Stimulated activated CD4-positive, alpha-beta T cell treated with anti-CD3 and anti-CD28 coated beads, Interleukin-12 subunit alpha, Interleukin-12 subunit beta, amount 100 ng/mL, for 24 hours (primary cell): ENCODE data around the gene WDR91.
A peak's percentile ranks its signal among the peaks of the same experiment; 100 is the strongest.
"Not testable (repeated sequence)": the region's sequence is repeated elsewhere in the genome, so short reads cannot be mapped to it uniquely, and the experiment has no call there.

Experiments
- DNase-seq, 2 experiments: peaks; one replicate each; pipeline ENCODE4 v3.0.0-alpha.2; 2020; ENCODE audit warnings: low read depth in 2 of 2

WDR91 gene

DNA sequence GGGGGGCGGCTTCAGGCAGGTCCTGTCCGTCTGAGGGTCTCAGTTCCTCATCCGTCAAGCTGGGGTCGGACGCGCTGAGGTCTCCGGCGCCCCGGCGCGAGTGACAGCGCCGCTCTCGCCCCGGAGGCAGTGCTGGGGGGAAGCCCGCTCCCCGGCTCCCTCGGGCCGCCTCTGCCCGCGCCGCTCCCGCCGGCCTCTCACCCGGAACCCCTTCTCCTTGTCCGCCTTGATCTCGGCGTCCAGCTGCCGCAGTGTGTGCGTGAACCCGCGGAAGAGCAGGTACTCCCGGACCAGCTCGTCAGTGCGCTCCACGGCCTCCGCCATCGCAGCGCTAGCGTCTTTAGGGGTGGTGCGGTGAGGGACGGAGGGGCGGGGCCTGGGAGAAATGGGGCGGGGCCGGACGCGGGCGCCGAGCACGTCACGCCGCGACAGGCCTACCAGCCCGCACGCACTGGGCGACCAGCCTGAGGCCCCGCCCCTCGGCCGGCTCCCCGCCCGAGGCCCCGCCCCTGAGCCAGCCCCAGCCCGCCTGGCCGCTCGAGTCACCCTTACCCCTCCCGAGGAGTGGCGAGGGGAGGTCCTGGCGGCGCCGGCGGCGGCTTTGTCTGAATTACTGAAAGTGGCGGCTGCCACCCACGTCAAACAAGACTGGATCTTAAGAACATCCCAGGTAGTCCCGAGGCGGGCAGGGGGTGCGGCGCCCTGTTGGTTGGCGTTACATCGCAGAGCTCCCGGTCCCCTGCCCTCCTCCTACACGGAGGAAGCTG lies at the start of gene WDR91:
WDR91 (minus strand) TSS at position 348 of the 767 bp plus-strand sequence; CDS start at position 324, 24 bp downstream.
- peak; percentile 93 to 96 for DNase-seq

DNA sequence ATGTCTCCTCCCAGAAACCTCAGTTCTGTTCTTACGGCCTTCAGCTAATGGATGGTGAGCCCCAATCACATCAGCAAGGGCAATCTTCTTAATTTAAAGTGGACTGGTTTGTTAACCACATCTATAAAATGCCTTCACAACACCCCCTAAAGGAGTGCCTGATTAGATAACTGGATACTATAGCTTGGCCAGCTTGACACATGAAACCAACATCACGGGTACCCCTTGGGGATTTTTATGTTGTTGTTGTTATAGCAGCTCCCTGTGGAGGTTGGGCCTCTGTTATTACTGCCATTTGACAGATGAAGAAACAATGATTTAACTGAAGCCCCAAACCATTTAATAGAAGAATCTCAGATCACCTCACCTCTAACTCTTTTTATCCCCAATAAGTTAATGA lies 49.1 kb upstream of the WDR91 start:
- no peak for DNase-seq

GRCh38 chr7:135259702-135260101 lies 48.4 kb upstream of the WDR91 start:
- DNase-seq, result no peak

GRCh38 chr7:135258585-135258984 lies 47.3 kb upstream of the WDR91 start:
- DNase-seq, result no peak

DNA sequence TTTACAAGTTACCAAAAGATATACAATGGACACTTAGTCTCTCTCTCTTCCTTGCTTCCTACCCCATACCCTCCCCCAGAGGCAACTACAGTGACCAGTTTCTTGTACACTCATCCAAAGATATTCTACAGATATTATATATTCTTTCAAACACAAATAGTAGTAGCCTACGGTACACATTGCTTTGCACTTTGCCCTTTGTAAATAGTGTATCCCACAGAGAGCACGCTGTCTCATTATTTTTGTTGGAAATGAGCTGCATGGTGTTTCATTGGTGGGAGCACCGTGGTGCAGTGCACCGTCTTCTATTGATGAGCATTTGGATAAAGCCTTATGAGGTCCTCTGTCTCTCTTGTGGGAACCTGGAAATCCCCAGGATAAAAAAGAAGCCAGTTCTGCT lies 46.5 kb upstream of the WDR91 start:
- DNase-seq, result no peak

- no peak for DNase-seq
Observed at GRCh38 chr7:135253851-135254771, 42.8 kb upstream of the WDR91 start.

GRCh38 chr7:135251496-135252391 lies 40.4 kb upstream of the WDR91 start:
- DNase-seq, result peak in 1 of 2 experiments; percentile 3

DNA sequence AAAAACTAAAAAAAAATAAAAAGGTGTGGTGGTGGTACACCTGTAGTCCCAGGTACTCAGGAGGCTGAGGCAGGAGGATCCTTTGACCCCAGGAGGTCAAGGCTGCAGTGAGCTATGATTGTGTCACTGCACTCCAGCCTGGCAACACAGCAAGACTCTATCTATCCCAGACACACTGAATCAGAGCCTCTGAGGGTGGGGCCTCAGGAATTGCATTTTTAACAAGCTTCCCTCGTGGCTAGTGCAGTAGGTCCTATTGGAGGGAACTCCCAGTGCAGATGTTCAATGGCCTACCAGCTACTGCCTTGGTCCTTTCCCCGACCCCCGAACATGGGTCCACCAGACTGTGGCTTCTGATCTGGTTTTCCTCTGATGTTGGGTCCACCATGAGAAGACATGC lies 37.2 kb upstream of the WDR91 start:
- DNase-seq, result no peak

DNA sequence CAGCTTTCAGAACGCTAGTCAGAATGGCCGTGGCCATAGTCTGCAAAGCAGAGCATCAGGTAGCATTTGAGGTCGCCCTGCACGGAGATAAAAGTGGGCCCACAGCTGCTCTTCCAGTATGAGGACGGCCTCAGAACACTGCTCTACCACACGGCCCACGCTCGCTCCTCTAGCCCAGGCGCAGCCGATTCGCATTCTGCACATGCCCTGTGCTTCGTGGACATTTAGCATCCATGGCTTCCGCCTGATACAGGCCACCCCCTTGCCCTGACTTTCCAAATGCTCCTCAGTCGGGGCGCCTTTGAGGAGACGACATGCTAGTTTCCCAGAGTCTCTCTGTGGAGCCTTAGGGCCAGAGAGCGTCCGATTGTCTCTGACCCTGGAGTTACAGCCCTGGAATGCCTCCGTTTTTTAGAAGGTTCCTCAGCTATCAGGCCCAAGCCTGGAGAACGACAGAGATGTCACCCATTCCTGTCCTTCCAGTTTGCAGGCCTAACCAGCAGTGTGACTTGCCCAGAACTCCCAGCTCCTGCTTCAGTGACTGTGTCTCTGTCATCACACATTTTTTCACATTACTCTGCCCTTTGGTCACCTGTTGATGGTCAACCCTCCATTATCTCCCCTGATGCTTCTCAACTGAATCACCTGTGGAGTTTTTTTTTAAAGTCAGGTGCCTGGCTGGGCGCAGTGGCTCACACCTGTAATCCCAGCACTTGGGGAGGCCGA lies 36.6 kb upstream of the WDR91 start:
- no peak for DNase-seq

DNA sequence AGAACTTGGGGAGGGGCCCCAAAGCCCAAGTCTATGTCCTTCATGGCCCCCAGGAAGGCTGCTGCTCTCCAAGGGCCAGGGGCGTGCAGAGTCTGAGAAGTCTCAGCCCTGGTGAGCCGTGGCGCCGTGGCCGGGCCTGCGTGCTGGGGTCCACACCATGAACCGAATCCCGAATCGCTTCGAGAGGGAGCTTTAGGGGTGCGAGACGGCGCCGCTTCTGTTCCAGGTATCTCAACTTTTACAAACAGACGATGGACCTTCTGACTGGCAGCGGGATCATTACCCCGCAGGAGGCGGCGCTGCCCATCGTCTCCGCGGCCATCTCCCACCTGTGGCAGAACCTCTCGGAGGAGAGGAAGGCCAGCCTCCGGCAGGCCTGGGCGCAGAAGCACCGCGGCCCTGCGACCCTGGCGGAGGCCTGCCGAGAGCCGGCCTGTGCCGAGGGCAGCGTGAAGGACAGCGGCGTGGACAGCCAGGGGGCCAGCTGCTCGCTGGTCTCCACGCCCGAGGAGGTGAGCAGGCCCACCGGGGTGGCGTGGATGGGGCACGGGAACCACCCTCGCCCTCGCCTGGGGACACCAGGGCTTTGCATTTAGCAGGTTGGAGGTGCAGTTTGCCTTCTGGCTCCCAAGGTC lies 35.0 kb upstream of the WDR91 start:
- DNase-seq, result no peak

DNA sequence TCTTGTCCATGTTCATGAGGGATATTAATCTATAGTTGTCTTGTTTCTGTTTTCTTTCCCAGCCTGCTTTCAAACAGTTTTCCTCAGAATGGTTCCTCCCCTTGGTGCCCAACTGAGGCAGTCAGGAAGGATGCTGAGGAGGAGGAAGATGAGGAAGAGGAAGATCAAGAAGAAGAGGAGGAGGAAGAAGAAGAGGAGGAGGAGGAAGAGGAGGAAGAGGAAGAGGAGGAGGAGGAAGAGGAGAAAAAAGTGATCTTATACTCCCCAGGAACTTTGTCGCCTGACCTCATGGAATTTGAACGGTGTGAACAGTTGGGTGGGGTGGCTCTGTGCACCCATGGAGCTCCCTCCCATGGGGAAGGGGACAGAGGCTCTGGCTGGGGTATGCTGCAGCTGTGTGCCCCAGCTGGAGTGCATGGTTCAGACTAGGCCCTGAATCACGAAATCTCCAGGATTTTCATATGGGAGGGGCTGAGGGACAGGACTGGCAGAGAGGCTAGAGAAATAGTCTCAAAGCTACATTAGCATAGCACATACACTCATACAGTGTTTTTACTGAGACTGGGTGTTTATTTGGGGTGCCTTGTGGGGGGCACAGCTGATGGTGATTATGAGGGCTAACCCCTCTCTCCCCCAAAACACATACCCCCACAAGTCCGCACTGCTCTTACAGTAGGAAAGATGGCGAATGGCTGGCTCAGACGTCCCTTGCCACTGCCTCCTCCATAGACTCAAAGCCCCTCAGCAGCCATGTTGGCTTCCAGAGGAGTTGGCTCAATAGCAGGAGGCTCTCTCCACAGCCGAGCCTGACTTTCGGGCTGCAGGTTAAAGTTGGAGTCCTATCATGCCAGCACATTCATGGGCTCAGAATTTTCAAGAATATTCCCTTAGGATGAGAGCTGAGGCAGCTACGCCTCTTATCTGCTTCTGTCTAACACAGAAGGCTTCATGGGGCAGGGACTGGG lies 34.2 kb upstream of the WDR91 start:
- DNase-seq, result no peak

- no peak for DNase-seq
Observed at GRCh38 chr7:135242096-135242684, 30.9 kb upstream of the WDR91 start.

- no peak for DNase-seq
Observed at GRCh38 chr7:135240441-135240840, 29.1 kb upstream of the WDR91 start.

- no peak for DNase-seq
Observed at GRCh38 chr7:135239263-135239662, 27.9 kb upstream of the WDR91 start.

DNA sequence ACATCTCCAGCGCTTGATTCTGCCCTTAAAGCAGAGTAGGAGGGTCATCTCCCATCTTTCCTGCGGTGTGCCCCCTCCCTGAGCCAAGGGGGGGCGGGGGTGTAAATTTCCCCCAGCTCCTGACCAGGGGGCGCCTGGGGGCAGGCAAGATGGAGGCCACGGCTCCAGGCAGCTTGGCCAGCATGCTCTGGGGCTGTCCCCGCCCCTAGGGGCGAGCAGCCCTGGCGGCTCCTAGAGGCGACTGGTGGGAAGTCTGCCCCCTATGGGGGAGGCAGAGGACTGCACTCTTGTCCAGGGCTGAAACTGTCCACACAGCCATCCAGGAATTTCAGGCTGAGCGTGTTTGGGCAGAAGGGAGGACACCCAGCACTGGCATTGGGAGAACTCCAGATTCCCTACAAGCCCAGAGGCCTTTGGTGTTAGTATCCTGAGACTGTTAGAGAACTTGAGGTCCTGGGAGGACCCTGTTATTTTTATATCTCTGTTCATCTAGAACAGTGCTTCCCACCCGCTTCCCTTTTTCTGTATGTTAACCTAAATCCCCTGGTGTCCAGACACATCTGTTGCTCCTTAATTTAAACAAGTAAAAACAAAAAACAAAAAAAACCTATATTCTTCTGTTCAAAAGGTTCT lies 26.9 kb upstream of the WDR91 start:
- DNase-seq, result peak in 1 of 2 experiments; percentile 6

DNA sequence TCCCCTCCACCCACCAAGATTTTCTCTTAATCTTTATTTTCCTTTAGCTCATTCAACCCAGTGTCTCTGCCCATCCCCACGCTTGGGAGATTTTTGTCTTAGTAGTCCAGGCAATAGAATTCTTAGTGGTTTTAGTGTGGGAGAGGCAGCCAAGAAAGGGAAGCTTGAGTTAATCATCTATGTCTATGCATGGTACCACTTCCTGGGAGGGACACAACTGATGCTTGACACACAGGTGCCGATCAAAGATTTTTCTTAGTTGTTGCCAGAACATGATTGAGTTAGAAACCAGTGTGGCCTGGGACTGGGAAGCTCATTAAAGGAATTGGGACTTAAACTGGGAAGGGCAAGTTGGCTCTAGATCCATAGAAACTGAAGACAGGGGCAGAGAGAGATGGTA lies 25.4 kb upstream of the WDR91 start:
- DNase-seq, result no peak

DNA sequence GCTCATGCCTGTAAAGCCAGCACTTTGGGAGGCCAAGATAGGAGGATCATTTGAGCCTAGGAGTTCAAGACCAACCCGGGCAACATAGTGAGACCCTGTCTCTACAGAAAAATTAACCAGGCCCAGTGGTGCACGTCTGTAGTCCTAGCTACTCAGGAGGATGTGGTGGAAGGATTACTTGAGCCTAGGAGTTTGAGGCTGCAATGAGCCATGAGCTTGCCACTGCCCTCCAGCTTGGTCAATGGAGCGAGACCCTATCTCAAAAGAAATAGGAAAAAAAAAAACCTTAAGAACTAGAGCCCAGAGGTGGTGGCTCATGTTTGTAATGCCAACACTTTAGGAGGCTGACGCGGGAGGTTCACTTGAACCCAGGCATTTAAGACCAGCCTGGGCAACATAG lies 24.5 kb upstream of the WDR91 start:
- DNase-seq, result no peak

DNA sequence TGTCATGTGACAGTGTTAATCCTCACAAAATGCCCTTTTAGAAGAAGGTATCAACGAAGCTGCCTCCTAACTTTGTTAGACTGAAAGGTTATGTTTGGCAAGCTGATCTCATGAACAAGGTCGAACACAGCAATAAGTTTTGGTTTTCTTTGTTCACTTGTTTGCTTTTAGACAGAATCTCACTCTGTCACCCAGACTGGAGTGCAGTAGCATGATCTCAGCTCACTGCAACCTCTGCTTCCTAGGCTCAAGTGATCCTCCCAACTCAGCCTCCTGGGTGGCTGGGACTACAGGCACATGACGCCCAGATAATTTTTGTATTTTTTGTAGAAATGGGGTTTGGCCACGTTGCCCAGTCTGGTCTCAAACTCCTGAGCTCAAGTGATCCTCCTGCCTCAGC lies 23.4 kb upstream of the WDR91 start:
- DNase-seq, result no peak

DNA sequence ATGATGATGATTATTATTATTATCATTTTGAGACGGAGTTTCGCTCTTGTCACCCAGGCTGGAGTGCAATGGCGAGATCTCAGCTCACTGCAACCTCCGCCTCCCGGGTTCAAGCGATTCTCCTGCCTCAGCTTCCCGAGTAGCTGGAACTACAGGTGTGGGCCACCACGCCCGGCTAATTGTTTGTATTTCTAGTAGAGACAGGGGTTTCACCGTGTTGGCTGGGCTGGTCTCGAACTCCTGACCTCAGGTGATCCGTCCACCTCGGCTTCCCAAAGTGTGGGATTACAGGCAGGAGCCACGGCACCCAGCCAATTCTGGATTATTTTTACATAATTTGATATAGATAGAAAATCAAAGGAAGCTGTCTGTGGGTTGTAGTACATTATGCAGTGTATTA lies 22.8 kb upstream of the WDR91 start:
- not testable (repeated sequence) for DNase-seq
